Activated CD8-positive, alpha-beta T cell treated with anti-CD3 and anti-CD28 coated beads for 36 hours (primary cell): ENCODE measurements around the gene CFAP141. TPM values are rescaled to one million over a fixed set of nuclear protein-coding genes. Genes with fewer than 3 reads are reported as not detected.

ENCODE experiments used
- ATAC-seq: fragments of 200-7000 bp; cut with Tn5 transposase; one replicate; pipeline ENCODE4 v1.10.0; 2021; ENCODE audit warnings: mild to moderate bottlenecking, moderate library complexity
- CTCF ChIA-PET: fragments of 350-600 bp; sonication (Branson Sonifier 250); formaldehyde crosslinking; loops from one replicate; lab custom pipeline; 2021; ENCODE audit warnings: antibody characterized with exemption; lab: Charles Lee
- POLR2A ChIA-PET: fragments of 350-600 bp; sonication (Branson Sonifier 250); formaldehyde crosslinking; loops from one replicate; lab custom pipeline; 2021; ENCODE audit warnings: antibody characterized with exemption; lab: Charles Lee
- DNase-seq: peaks from one replicate; pipeline ENCODE4 v3.0.0-alpha.2; 2020
- H3K27ac Mint-ChIP-seq: one replicate; pipeline ENCODE4 v1.8.0; 2021; ENCODE audit warnings: mild to moderate bottlenecking, mixed read lengths
- H3K27me3 Mint-ChIP-seq: one replicate; pipeline ENCODE4 v1.8.0; 2021; ENCODE audit warnings: mixed read lengths
- H3K36me3 Mint-ChIP-seq: one replicate; pipeline ENCODE4 v1.8.0; 2021; ENCODE audit warnings: low read depth, mixed read lengths
- H3K4me1 Mint-ChIP-seq: one replicate; pipeline ENCODE4 v1.8.0; 2021; ENCODE audit warnings: low read depth, mixed read lengths
- H3K4me3 Mint-ChIP-seq: one replicate; pipeline ENCODE4 v1.8.0; 2021; ENCODE audit warnings: mild to moderate bottlenecking, moderate library complexity, mixed read lengths
- H3K9me3 Mint-ChIP-seq: one replicate; pipeline ENCODE4 v1.8.0; 2021; ENCODE audit warnings: mixed read lengths
- CTCF ChIP-seq: fragments of 200-600 bp; IDR thresholded peaks from one replicate; pipeline ENCODE4 v1.8.0; 2022; ENCODE audit warnings: antibody characterized with exemption, mild to moderate bottlenecking
- intact Hi-C: fragments of 100-400 bp; cut with micrococcal nuclease; formaldehyde crosslinking; loops from one replicate; pipeline ENCODE4 v1.10.0; 2022
- total RNA-seq, 2 experiments: library from RNA; stranded (reverse); gene quantifications; one replicate each; pipeline ENCODE4 v1.2.3, GENCODE V29; 2021

The CFAP141 gene
- total RNA-seq = not detected

- peak within 1 kb of the TSS; percentile 72 for H3K27ac Mint-ChIP-seq
- no peak for TF ChIP-seq CTCF
- H3K4me3 Mint-ChIP-seq = no peak within 1 kb of the TSS
- H3K27me3 Mint-ChIP-seq = no peaks in the 10 kb centered on the region
- ChIA-PET CTCF (no interaction called here), POLR2A (interaction anchor here (1.3 kb wide), 1 partner anchor 12 kb away, joined by 6 read pairs; no protein-coding TSS in a partner anchor)
- peaks cover 37% of the 10 kb centered on the region for H3K36me3 Mint-ChIP-seq
- DNase-seq (peak; percentile 27), ATAC-seq (peak; percentile 90)
- H3K9me3 Mint-ChIP-seq = no peaks in the 10 kb centered on the region
- intact Hi-C loops = no loop called here
- peaks cover 34% of the 10 kb centered on the region for H3K4me1 Mint-ChIP-seq
Measured at GRCh38 chr1:154206196-154206595, at the start of gene CFAP141. Gene CFAP141 (minus strand): TSS chr1:154206333. CDS start chr1:154206307, 26 bp downstream.

- Mint-ChIP-seq H3K9me3 (no peaks in the 10 kb centered on the region), H3K4me1 (no peaks in the 10 kb centered on the region), H3K27me3 (no peaks in the 10 kb centered on the region), H3K36me3 (peaks cover 66% of the 10 kb centered on the region), H3K27ac (peak overlapping the region; percentile 48), H3K4me3 (no peak overlapping the region)
- ChIA-PET CTCF (interaction anchor here (1.4 kb wide), 1 partner anchor 10 kb away, joined by 3 read pairs; no protein-coding TSS in a partner anchor), POLR2A (no interaction called here)
- DNase-seq = no peak
- intact Hi-C loops = no loop called here
- no peak for ATAC-seq
- no peak for TF ChIP-seq CTCF
Measured at GRCh38 chr1:154253671-154254070, 47.5 kb upstream of the CFAP141 start.

GRCh38 chr1:154241703-154242351 is 35.7 kb upstream of the CFAP141 start:
- Mint-ChIP-seq H3K27ac (peak overlapping the region; percentile 56), H3K36me3 (peaks cover 69% of the 10 kb centered on the region), H3K4me1 (peaks cover 32% of the 10 kb centered on the region), H3K27me3 (no peaks in the 10 kb centered on the region), H3K4me3 (no peak overlapping the region), H3K9me3 (no peaks in the 10 kb centered on the region)
- DNase-seq (no peak), ATAC-seq (no peak)
- intact Hi-C loops = no loop called here
- no peak for TF ChIP-seq CTCF
- POLR2A ChIA-PET = interaction anchor here (1.5 kb wide), 1 partner anchor 19 kb away, joined by 5 read pairs; no protein-coding TSS in a partner anchor
- CTCF ChIA-PET = interaction anchor here (0.6 to 1.1 kb wide), 3 partner anchors 19 to 57 kb away, joined by 3 read pairs; partner anchors contain the start of gene HAX1

GRCh38 chr1:154240294-154240833 is 34.2 kb upstream of the CFAP141 start:
- H3K4me3 Mint-ChIP-seq = no peak overlapping the region
- H3K36me3 Mint-ChIP-seq = peaks cover 71% of the 10 kb centered on the region
- intact Hi-C loops = no loop called here
- H3K27ac Mint-ChIP-seq = peak overlapping the region; percentile 53
- no peaks in the 10 kb centered on the region for H3K9me3 Mint-ChIP-seq
- ChIA-PET CTCF (interaction anchor here (1.0 to 1.3 kb wide), 2 partner anchors 21 to 92 kb away, joined by 3 read pairs; no protein-coding TSS in a partner anchor), POLR2A (interaction anchor here (1.1 to 1.4 kb wide), 2 partner anchors 25 to 27 kb away, joined by 3 to 4 read pairs; no protein-coding TSS in a partner anchor)
- TF ChIP-seq CTCF = no peak
- DNase-seq (no peak), ATAC-seq (no peak)
- peaks cover 32% of the 10 kb centered on the region for H3K4me1 Mint-ChIP-seq
- no peaks in the 10 kb centered on the region for H3K27me3 Mint-ChIP-seq

GRCh38 chr1:154239491-154239890 is 33.4 kb upstream of the CFAP141 start:
- CTCF ChIA-PET = interaction anchor here (1.3 to 1.5 kb wide), 2 partner anchors 22 to 93 kb away, joined by 3 to 4 read pairs; no protein-coding TSS in a partner anchor
- POLR2A ChIA-PET = interaction anchor here (1.0 to 1.4 kb wide), 4 partner anchors 17 to 26 kb away, joined by 3 to 4 read pairs (median 3); no protein-coding TSS in a partner anchor

More at GRCh38 chr1:154239491-154239890, 33.4 kb upstream of the CFAP141 start:
- Mint-ChIP-seq H3K36me3 (peaks cover 72% of the 10 kb centered on the region), H3K4me1 (peaks cover 32% of the 10 kb centered on the region), H3K4me3 (no peak overlapping the region), H3K27ac (peak overlapping the region; percentile 53), H3K9me3 (no peaks in the 10 kb centered on the region), H3K27me3 (no peaks in the 10 kb centered on the region)
- ATAC-seq (no peak), DNase-seq (no peak)
- TF ChIP-seq CTCF = no peak
- intact Hi-C loops = no loop called here
